Activated T-helper 2 cell treated with anti-CD3 and anti-CD28 coated beads, Interferon-gamma antibody, Interleukin-2, Interleukin-4, amounts not matched to agents 10 μg/mL and 5 μg/mL and 100 μg/mL, durations not matched to agents 14 hours and 24 hours and 36 hours (primary cell): ENCODE measurements around the gene ARL5C. TPM values are rescaled to one million over a fixed set of nuclear protein-coding genes. Genes with fewer than 3 reads are reported as not detected.

Experiments
- DNase-seq: peaks from one replicate; pipeline ENCODE4 v3.0.0; 2021; ENCODE audit warnings: low spot score
- H3K27ac Mint-ChIP-seq: one replicate; pipeline ENCODE4 v1.8.0; 2021; ENCODE audit warnings: mixed read lengths
- H3K27me3 Mint-ChIP-seq: one replicate; pipeline ENCODE4 v1.8.0; 2021; ENCODE audit warnings: low read depth, mixed read lengths
- H3K36me3 Mint-ChIP-seq: one replicate; pipeline ENCODE4 v1.8.0; 2021; ENCODE audit warnings: low read depth, mixed read lengths
- H3K4me1 Mint-ChIP-seq: one replicate; pipeline ENCODE4 v1.8.0; 2021; ENCODE audit warnings: low read depth, mixed read lengths
- H3K4me3 Mint-ChIP-seq: one replicate; pipeline ENCODE4 v1.8.0; 2021; ENCODE audit warnings: low read depth, mild to moderate bottlenecking, moderate library complexity, mixed read lengths
- H3K9me3 Mint-ChIP-seq: one replicate; pipeline ENCODE4 v1.8.0; 2021; ENCODE audit warnings: mixed read lengths
- intact Hi-C: fragments of 100-400 bp; cut with micrococcal nuclease; formaldehyde crosslinking; loops from one replicate; pipeline ENCODE4 v1.15.1; 2023
- total RNA-seq: library from RNA; stranded (reverse); gene quantifications from 2 replicates; pipeline ENCODE4 v1.2.3, GENCODE V29; 2022

ARL5C gene
- total RNA-seq, 1 donor from 2014 or later = 0.07 TPM

DNA sequence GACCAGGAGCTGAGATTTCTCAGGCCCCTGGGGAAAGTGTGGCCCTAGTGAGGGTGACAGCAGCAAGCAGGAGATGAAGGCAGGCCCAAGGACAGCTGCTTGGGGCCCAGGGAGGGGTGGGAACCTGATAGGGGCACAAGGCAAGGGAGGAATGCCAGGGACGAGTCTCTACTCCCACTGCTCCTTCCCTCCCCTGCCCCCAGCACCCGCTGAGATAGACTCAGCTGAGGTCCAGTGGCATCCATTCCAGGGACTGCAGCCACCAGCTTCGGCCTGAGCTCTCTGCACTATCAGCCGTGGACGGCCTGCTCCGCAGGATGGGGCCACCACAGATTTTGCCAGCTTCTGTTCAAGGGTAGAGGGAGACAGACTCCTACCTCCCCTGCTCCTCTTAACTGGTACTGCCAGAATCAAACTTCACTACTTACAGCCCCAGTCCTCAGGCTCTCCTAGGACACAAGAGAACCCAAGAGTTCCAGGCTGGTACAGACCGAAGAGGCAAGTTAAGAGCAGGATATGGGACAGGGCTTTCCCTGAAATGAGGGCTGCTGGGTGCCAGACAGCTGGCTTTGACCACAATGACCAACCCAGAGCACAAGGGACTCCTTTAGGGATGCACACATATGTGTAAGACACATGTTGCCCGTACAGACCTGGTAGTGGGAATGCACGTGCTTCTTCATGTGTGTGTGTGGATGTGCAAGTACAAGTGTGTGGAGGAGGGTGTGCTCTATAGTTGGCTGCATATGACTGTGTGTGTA lies 26.0 kb upstream of the ARL5C start:
- peaks cover 13% of the 10 kb centered on the region for H3K4me1 Mint-ChIP-seq
- H3K4me3 Mint-ChIP-seq = no peak overlapping the region
- H3K27ac Mint-ChIP-seq = no peak overlapping the region
- no peak for DNase-seq
- H3K36me3 Mint-ChIP-seq = peaks cover 32% of the 10 kb centered on the region
- H3K27me3 Mint-ChIP-seq = no peaks in the 10 kb centered on the region
- H3K9me3 Mint-ChIP-seq = no peaks in the 10 kb centered on the region
- intact Hi-C loops = no loop called here

GRCh38 chr17:39187152-39187830 lies 21.3 kb upstream of the ARL5C start:
- DNase-seq = no peak
- H3K9me3 Mint-ChIP-seq = no peaks in the 10 kb centered on the region
- H3K27me3 Mint-ChIP-seq = no peaks in the 10 kb centered on the region
- no peak overlapping the region for H3K27ac Mint-ChIP-seq
- H3K36me3 Mint-ChIP-seq = peaks cover 44% of the 10 kb centered on the region
- no peak overlapping the region for H3K4me3 Mint-ChIP-seq
- H3K4me1 Mint-ChIP-seq = no peaks in the 10 kb centered on the region
- intact Hi-C loops = no loop called here

- intact Hi-C loops = no loop called here
- Mint-ChIP-seq H3K27ac (no peak overlapping the region), H3K4me3 (no peak overlapping the region), H3K9me3 (no peaks in the 10 kb centered on the region), H3K27me3 (no peaks in the 10 kb centered on the region), H3K36me3 (peaks cover 42% of the 10 kb centered on the region), H3K4me1 (no peaks in the 10 kb centered on the region)
- no peak for DNase-seq
Measured at GRCh38 chr17:39186481-39187002, 20.6 kb upstream of the ARL5C start.

DNA sequence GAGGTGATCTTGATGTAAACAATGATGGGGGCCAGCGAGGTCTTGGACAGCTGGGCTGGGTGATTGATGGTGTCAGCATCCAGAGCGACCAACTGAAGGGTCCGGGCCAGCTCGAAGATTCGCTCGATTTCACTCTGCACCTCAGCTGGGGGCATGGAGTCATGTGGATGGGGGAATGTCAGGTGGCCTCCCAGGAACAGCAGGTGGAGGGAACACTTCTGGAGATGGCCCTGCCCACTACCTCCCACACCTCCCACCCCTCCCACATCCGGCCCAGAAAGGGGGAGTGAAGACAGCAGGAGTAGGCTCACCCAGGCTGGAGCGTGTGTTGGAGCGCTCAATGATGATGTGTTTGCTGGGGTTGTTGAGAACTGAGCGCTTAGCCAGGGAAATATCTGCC lies 17.8 kb upstream of the ARL5C start:
- intact Hi-C loops = no loop called here
- H3K27me3 Mint-ChIP-seq = no peaks in the 10 kb centered on the region
- no peaks in the 10 kb centered on the region for H3K4me1 Mint-ChIP-seq
- H3K4me3 Mint-ChIP-seq = no peak overlapping the region
- no peak overlapping the region for H3K27ac Mint-ChIP-seq
- no peak for DNase-seq
- no peaks in the 10 kb centered on the region for H3K9me3 Mint-ChIP-seq
- H3K36me3 Mint-ChIP-seq = peaks cover 39% of the 10 kb centered on the region

- H3K4me3 Mint-ChIP-seq = no peak overlapping the region
- H3K9me3 Mint-ChIP-seq = no peaks in the 10 kb centered on the region
- H3K36me3 Mint-ChIP-seq = peaks cover 44% of the 10 kb centered on the region
- no peak for DNase-seq
- no peaks in the 10 kb centered on the region for H3K4me1 Mint-ChIP-seq
- H3K27ac Mint-ChIP-seq = no peak overlapping the region
- no peaks in the 10 kb centered on the region for H3K27me3 Mint-ChIP-seq
- intact Hi-C loops = no loop called here
Measured at GRCh38 chr17:39183045-39183444, 17.1 kb upstream of the ARL5C start.

DNA sequence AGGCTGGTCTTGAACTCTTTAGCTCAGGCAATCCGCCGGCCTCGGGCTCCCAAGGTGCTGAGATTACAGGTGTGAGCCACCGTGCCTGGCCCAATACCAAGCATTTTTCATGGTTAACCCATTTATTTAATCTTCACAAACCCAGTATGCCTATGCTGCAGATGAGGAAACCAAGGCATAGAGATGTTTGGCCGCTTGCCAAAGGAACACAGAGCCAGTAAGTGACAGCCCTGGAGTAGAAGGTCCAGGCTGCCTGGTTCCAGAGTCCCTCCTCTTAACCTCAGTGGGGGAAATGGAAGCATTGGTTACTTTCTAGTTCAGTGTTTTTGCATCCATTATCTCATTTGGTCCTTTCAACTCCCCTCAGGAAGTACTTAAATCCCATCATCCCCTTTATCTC lies 15.3 kb upstream of the ARL5C start:
- Mint-ChIP-seq H3K4me3 (no peak overlapping the region), H3K27ac (no peak overlapping the region), H3K27me3 (no peaks in the 10 kb centered on the region), H3K4me1 (no peaks in the 10 kb centered on the region), H3K9me3 (no peaks in the 10 kb centered on the region), H3K36me3 (peaks cover 49% of the 10 kb centered on the region)
- intact Hi-C loops = no loop called here
- no peak for DNase-seq

GRCh38 chr17:39178536-39178935 lies 12.6 kb upstream of the ARL5C start:
- DNase-seq = no peak
- Mint-ChIP-seq H3K27ac (no peak overlapping the region), H3K9me3 (no peaks in the 10 kb centered on the region), H3K36me3 (peaks cover 38% of the 10 kb centered on the region), H3K4me1 (peaks cover 3% of the 10 kb centered on the region), H3K4me3 (no peak overlapping the region), H3K27me3 (no peaks in the 10 kb centered on the region)
- intact Hi-C loops = no loop called here

GRCh38 chr17:39177256-39177655 lies 11.3 kb upstream of the ARL5C start:
- Mint-ChIP-seq H3K4me3 (no peak overlapping the region), H3K27ac (no peak overlapping the region), H3K27me3 (no peaks in the 10 kb centered on the region), H3K9me3 (no peaks in the 10 kb centered on the region), H3K4me1 (peaks cover 3% of the 10 kb centered on the region), H3K36me3 (peaks cover 29% of the 10 kb centered on the region)
- no peak for DNase-seq
- intact Hi-C loops = no loop called here

DNA sequence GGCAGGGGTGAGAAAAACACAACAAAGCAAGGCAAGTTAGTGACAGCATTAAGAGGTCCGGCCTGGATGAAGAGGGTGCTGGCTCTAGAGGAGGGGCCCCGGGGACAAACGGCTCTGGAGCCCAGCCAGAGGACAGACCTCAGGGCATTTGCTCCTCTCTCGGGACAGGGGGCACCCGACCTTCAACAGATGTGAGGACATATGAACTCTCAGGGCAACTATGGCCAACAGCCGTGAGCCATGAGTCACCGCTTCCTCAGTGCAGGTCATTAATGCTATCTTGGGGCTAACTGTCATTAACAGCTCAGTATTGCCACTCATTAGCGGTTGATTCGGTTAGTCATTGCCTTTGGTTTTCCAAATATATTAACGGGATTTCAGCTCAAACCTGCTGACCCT lies 9.7 kb upstream of the ARL5C start:
- peaks cover 3% of the 10 kb centered on the region for H3K27me3 Mint-ChIP-seq
- H3K27ac Mint-ChIP-seq = no peak overlapping the region
- intact Hi-C loops = loop anchor here (1.0 kb wide), 1 partner anchor 192 kb away; no protein-coding TSS in a partner anchor
- H3K4me3 Mint-ChIP-seq = no peak overlapping the region
- no peak for DNase-seq
- peaks cover 4% of the 10 kb centered on the region for H3K4me1 Mint-ChIP-seq
- no peaks in the 10 kb centered on the region for H3K9me3 Mint-ChIP-seq
- H3K36me3 Mint-ChIP-seq = peaks cover 29% of the 10 kb centered on the region

GRCh38 chr17:39174920-39175694 lies 9.1 kb upstream of the ARL5C start:
- H3K9me3 Mint-ChIP-seq = no peaks in the 10 kb centered on the region
- H3K27ac Mint-ChIP-seq = no peak overlapping the region
- H3K27me3 Mint-ChIP-seq = peaks cover 3% of the 10 kb centered on the region
- peaks cover 29% of the 10 kb centered on the region for H3K36me3 Mint-ChIP-seq
- peak; percentile 60 for DNase-seq
- peaks cover 4% of the 10 kb centered on the region for H3K4me1 Mint-ChIP-seq
- intact Hi-C loops = loop anchor here (1.0 kb wide), 1 partner anchor 192 kb away; no protein-coding TSS in a partner anchor
- no peak overlapping the region for H3K4me3 Mint-ChIP-seq

DNA sequence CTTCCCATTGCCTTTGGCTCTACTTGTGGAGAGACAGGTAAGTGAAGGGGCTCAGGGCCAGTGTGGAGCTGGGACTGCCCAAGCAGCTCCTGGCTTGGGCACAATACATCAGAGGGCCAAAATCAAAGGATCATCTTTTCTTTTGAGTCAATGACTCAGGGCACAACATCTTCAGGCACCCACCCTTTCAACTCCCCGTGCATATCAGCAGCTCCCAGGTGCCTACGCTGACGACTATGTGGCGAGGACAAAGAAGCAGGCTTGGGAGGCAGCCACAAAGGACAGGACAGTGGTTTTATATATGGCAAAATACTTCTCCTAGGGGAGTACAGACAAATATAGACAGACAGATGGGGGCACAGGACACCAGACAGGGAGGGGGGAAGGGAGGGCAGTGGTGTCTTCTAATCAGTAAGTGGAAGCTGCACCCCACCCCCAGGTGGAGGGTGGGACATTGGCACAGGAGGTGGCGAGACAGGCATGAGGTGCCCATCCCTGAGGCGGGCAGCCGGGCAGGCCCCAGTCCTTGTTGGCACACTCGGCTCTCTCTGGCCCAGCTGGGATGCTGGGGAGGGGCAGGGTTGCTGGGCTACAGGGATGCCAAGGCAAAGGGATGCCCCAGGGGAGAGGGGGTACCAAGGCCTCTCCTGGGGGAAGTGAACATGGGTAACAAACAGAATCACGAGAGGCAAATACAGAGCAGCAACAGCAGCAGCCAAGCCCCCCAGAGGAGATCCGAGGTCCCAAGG lies 7.7 kb upstream of the ARL5C start:
- no peaks in the 10 kb centered on the region for H3K9me3 Mint-ChIP-seq
- H3K4me3 Mint-ChIP-seq = no peak overlapping the region
- no peak for DNase-seq
- peaks cover 3% of the 10 kb centered on the region for H3K27me3 Mint-ChIP-seq
- H3K27ac Mint-ChIP-seq = no peak overlapping the region
- peaks cover 28% of the 10 kb centered on the region for H3K36me3 Mint-ChIP-seq
- peaks cover 4% of the 10 kb centered on the region for H3K4me1 Mint-ChIP-seq
- intact Hi-C loops = no loop called here

- H3K4me1 Mint-ChIP-seq = peaks cover 4% of the 10 kb centered on the region
- no peak overlapping the region for H3K27ac Mint-ChIP-seq
- no peak for DNase-seq
- peaks cover 3% of the 10 kb centered on the region for H3K27me3 Mint-ChIP-seq
- intact Hi-C loops = no loop called here
- H3K9me3 Mint-ChIP-seq = peaks cover 3% of the 10 kb centered on the region
- peaks cover 22% of the 10 kb centered on the region for H3K36me3 Mint-ChIP-seq
- H3K4me3 Mint-ChIP-seq = no peak overlapping the region
Measured at GRCh38 chr17:39173080-39173479, 7.1 kb upstream of the ARL5C start.
